ENCODE results near the gene PLA2G6.

Gene PLA2G6

DNA sequence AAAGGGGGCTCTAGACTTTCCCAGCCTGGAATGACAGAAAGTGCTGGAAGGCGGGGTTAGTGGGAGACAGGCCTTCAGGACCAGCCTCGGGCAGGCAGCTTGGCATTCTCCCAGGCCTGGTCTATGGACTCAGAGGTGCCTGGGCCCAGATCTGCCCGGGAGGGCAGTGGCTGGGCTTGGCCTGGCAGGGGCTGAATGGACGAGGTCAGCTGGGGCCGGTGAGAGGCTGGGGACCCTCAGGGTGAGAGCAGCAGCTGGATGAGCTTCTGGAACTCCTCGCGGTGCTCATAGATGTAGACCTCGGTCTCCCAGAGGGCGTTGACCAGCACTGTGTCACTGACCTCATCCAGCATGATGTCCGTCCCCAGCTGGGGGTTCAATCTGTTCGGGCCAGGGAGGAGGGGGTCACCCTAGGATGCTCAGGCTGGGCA lies 69.7 kb downstream of the PLA2G6 start:
- H3K36me3 ChIP-seq (ENCODE audit: control insufficient read depth in 5 of 5, insufficient read depth in 5 of 5, low read length in 5 of 5): peaks cover 0 to 26% (median 10%) of the 10 kb centered on the region in 5 donors
- H3K27me3 ChIP-seq (ENCODE audit: control insufficient read depth in 5 of 5, insufficient read depth in 4 of 5, low read length in 5 of 5): no peaks in the 10 kb centered on the region
- H3K27ac ChIP-seq (ENCODE audit: low read depth, low read length): no peak overlapping the region
- no peak overlapping the region for H3K4me3 ChIP-seq (ENCODE audit: low read depth in 1 of 5, low read length in 5 of 5)
- H3K4me1 ChIP-seq (ENCODE audit: control insufficient read depth in 5 of 5, insufficient read depth in 5 of 5, low read length in 5 of 5): peaks cover 0 to 31% (median 21%) of the 10 kb centered on the region in 5 donors
- peak overlapping the region in 1 of 5 donors; percentile 7 for H3K9ac ChIP-seq (ENCODE audit: low read length in 5 of 5)
- no peaks in the 10 kb centered on the region for H3K9me3 ChIP-seq (ENCODE audit: control insufficient read depth in 5 of 5, low read length in 5 of 5)

DNA sequence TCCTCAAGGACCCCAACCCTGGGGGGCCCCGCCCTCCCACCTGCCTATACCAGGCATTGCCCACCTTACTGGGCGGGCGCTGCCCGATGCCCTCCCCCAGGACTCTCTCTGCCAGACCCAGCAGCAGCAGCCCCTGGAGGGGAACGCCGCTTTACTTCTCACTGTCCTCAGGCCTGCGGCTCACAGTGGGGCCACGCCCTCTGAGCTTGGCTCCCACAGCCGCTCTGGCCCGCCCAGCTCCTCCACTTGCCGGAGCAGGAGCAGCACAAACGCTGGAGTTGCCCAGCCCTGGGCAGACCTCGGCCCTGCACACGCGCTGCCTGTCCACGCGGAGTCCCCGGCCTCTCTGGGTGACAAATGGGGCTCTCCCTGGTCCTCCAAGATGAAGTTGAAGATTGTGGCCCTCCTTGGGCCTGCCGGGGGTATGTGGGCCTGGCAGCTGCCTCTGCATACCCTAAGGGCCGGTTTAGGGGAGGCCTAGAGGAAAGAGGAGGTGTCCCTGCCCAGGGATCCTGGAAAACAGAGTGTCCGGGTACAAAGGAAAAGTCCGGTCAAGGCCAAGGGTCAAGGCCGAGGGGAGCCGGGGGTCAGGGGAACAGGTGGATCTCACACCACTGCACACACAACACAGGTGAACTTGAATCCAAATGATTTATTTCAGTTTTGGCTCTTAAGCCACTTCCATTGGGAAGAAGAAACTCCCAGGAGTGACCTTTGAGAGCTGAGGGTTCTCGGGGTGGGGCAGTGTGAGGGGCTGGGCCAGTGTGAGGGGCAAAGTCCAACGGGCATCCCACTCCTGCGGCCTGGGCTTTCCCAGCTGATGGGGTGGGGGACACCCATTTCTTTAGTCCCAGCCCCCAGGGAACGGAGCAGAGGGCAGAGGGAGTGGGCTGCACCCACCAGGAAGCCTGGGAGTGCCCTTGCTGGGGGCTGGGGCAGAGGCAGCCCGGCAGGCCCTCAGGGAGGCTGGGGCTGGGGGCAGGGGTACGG lies 70.5 kb downstream of the PLA2G6 start:
- H3K36me3 ChIP-seq (ENCODE audit: control insufficient read depth in 5 of 5, insufficient read depth in 5 of 5, low read length in 5 of 5): peaks cover 0 to 25% (median 10%) of the 10 kb centered on the region in 5 donors
- H3K9me3 ChIP-seq (ENCODE audit: control insufficient read depth in 5 of 5, low read length in 5 of 5): no peaks in the 10 kb centered on the region
- H3K27me3 ChIP-seq (ENCODE audit: control insufficient read depth in 5 of 5, insufficient read depth in 4 of 5, low read length in 5 of 5): no peaks in the 10 kb centered on the region
- no peak overlapping the region for H3K27ac ChIP-seq (ENCODE audit: low read depth, low read length)
- peaks cover 0 to 31% (median 21%) of the 10 kb centered on the region in 5 donors for H3K4me1 ChIP-seq (ENCODE audit: control insufficient read depth in 5 of 5, insufficient read depth in 5 of 5, low read length in 5 of 5)
- H3K9ac ChIP-seq (ENCODE audit: low read length in 5 of 5): peak overlapping the region in 1 of 5 donors; percentile 41
- no peak overlapping the region for H3K4me3 ChIP-seq (ENCODE audit: low read depth in 1 of 5, low read length in 5 of 5)

DNA sequence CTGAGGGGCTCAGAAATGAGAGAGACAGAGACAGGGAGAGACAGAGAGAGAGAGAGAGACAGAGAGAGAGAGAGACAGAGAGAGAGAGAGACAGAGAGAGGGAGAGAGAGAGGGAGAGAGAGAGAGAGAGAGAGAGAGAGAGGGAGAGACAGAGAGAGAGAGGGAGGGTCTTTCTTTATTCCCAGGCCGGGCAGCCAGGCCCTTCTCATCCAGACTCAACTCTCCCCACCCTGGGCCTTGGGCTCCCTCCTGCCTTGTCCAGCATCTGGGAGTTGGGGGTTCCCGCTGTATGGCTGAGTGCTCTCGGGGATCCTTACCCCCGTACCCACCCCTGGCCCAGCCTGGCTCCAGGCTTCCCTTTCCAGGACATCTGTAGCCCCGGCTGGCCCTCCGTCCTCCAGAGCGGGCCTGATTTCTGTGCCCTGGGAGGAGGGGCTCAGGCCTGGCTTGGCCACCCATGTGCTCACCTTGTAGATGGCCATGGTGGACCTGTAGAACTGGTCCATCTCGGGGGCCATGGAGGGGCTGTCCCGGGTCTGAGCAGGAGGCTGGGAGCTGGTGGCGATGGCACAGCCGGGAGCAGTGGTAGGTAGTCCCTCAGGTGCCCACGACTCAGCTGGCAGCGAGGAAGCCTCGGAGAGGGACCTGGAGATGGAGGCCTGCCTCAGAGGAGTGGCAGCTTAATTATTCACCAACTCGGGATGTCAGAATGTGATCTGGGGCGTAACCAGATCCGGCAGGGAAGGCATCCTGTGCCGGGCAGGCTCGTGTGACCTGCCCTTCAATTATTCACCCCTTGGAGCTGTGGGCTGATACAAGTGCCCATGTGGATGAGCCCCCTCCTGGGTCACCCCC lies 71.4 kb downstream of the PLA2G6 start, which contains the start of gene BAIAP2L2:
Gene BAIAP2L2, minus strand, starts transcription at position 677 of the 855 bp plus-strand sequence. Its CDS starts 159 bp downstream, at position 518.
- no peak within 1 kb of the TSS for H3K27ac ChIP-seq (ENCODE audit: low read depth, low read length)
- H3K9ac ChIP-seq (ENCODE audit: low read length in 5 of 5): peak within 1 kb of the TSS in 1 of 5 donors; percentile 41
- H3K36me3 ChIP-seq (ENCODE audit: control insufficient read depth in 5 of 5, insufficient read depth in 5 of 5, low read length in 5 of 5): peaks cover 0 to 16% (median 8%) of the 10 kb centered on the region in 5 donors
- H3K4me3 ChIP-seq (ENCODE audit: low read depth in 1 of 5, low read length in 5 of 5): no peak within 1 kb of the TSS
- no peaks in the 10 kb centered on the region for H3K9me3 ChIP-seq (ENCODE audit: control insufficient read depth in 5 of 5, low read length in 5 of 5)
- peaks cover 0 to 31% (median 21%) of the 10 kb centered on the region in 5 donors for H3K4me1 ChIP-seq (ENCODE audit: control insufficient read depth in 5 of 5, insufficient read depth in 5 of 5, low read length in 5 of 5)
- H3K27me3 ChIP-seq (ENCODE audit: control insufficient read depth in 5 of 5, insufficient read depth in 4 of 5, low read length in 5 of 5): no peaks in the 10 kb centered on the region

DNA sequence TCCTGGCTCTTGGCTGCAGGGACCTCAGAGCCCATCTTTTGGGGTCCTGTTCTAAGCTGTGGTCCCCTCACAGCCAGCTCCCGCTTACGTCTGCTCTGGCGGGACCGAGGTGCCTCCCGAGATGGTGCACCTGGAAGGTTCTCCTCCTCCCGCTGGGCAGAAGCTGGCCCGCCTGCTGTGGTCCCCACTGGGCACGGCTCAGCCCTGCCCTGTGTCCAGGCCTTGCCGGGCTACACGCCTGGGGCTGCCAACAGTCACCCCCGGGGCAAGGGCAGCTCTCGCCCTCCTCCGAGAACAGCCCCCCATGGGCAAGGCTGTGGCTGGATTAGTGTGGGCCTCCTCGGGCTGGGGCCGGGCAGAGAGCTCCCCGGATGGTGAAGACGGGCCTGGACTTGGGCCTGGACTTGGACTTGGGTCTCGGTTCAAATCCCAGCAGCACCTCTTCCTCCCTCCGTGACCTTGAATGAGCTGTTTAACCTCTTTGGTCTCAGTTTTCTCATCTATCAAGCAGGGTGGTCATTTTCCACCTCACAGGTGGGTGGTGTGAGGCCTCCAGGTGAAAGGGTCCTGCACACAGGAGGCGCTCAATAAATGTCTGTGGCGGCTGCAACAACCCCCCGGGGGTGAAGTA lies 72.1 kb downstream of the PLA2G6 start:
- Histone ChIP-seq H3K4me3 (ENCODE audit: low read depth in 1 of 5, low read length in 5 of 5) (no peak overlapping the region), H3K27me3 (ENCODE audit: control insufficient read depth in 5 of 5, insufficient read depth in 4 of 5, low read length in 5 of 5) (no peaks in the 10 kb centered on the region), H3K36me3 (ENCODE audit: control insufficient read depth in 5 of 5, insufficient read depth in 5 of 5, low read length in 5 of 5) (peaks cover 0 to 13% (median 4%) of the 10 kb centered on the region in 5 donors), H3K27ac (ENCODE audit: low read depth, low read length) (no peak overlapping the region), H3K4me1 (ENCODE audit: control insufficient read depth in 5 of 5, insufficient read depth in 5 of 5, low read length in 5 of 5) (peaks cover 0 to 27% (median 15%) of the 10 kb centered on the region in 5 donors), H3K9ac (ENCODE audit: low read length in 5 of 5) (no peak overlapping the region), H3K9me3 (ENCODE audit: control insufficient read depth in 5 of 5, low read length in 5 of 5) (no peaks in the 10 kb centered on the region)

DNA sequence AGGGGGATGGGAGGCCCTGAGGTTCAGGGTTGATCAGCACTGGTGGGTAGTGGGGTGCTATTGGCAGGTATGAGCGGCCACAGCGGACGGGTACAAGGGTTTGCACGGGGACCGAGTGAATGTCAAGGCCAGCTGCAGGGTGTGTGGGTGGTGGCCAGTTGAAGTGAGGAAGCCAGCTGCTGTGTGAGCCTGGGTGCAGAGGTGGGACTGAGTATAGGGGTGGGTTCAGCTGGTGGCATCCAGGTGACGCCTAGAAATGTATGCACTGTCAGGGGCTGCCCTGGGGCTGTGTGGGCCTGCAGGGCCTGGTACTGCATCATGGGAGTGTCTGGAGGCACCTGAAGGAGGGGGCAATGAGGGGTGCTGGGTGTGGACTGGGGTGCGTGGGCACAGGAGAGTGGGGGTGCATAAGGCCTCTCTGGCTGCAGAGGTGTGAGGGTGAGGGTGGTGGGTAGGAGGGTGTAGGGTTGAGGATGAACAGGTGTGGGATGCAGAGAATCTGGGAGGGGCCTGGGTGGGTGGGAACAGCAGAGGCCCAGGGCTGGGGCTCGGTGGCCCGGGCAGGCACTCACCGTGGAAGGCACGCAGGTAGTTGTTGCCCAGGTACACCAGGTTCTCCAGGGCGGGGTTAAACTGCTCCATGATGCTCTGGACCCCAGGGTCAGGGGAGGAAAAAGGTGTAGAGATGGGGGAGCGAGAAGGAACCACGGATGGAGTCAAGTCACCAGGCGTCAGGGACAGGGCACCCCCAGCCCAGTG lies 72.9 kb downstream of the PLA2G6 start:
- Histone ChIP-seq H3K4me3 (ENCODE audit: low read depth in 1 of 5, low read length in 5 of 5) (no peak overlapping the region), H3K9me3 (ENCODE audit: control insufficient read depth in 5 of 5, low read length in 5 of 5) (no peaks in the 10 kb centered on the region), H3K27me3 (ENCODE audit: control insufficient read depth in 5 of 5, insufficient read depth in 4 of 5, low read length in 5 of 5) (no peaks in the 10 kb centered on the region), H3K27ac (ENCODE audit: low read depth, low read length) (no peak overlapping the region), H3K9ac (ENCODE audit: low read length in 5 of 5) (no peak overlapping the region), H3K36me3 (ENCODE audit: control insufficient read depth in 5 of 5, insufficient read depth in 5 of 5, low read length in 5 of 5) (peaks cover 0 to 13% (median 4%) of the 10 kb centered on the region in 5 donors), H3K4me1 (ENCODE audit: control insufficient read depth in 5 of 5, insufficient read depth in 5 of 5, low read length in 5 of 5) (peaks cover 0 to 25% (median 13%) of the 10 kb centered on the region in 5 donors)

DNA sequence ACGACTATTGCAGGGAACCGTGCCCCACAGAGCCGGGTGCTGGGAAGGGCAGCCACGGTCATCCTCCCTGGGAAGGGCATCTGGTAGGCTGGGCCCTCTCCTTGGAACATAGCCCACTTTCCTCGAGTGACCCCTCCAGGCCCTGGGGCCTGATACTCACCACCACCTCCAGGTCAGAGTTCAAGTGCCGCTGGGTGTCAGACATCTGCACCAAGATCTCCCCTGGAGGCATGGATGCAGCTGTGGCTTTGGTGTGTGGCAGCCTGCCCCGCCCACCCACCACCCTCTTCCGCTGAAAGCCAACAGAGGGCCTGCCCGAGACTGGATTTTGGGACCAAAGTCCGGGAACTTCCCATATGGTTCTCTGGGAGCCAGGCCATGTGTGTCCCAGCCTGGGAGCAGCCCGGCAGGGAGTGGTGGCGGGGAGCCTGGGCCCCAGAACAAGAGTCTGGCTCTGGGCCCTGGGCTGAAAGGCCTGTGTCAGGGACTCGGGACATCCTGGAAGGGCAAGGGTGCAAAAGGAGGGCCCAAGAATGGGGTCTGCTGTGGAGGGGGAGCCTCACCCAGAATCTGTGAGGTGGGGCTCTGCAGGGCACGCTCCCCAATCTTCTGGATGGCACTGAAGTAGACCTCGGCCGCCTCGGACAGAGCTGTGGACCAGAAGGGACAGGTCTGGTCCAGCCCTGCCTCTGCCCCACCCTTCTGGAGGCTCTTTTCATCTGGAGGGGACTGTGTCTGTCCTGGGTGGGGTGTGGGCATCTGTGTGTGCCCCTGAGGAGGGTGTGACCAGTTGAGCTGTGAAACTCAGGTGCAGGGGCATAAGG lies 73.7 kb downstream of the PLA2G6 start:
- Histone ChIP-seq H3K4me3 (ENCODE audit: low read depth in 1 of 5, low read length in 5 of 5) (no peak overlapping the region), H3K4me1 (ENCODE audit: control insufficient read depth in 5 of 5, insufficient read depth in 5 of 5, low read length in 5 of 5) (peaks cover 0 to 25% (median 13%) of the 10 kb centered on the region in 5 donors), H3K27ac (ENCODE audit: low read depth, low read length) (no peak overlapping the region), H3K9ac (ENCODE audit: low read length in 5 of 5) (no peak overlapping the region), H3K27me3 (ENCODE audit: control insufficient read depth in 5 of 5, insufficient read depth in 4 of 5, low read length in 5 of 5) (no peaks in the 10 kb centered on the region), H3K36me3 (ENCODE audit: control insufficient read depth in 5 of 5, insufficient read depth in 5 of 5, low read length in 5 of 5) (peaks cover 2 to 13% (median 4%) of the 10 kb centered on the region in 5 donors), H3K9me3 (ENCODE audit: control insufficient read depth in 5 of 5, low read length in 5 of 5) (no peaks in the 10 kb centered on the region)

DNA sequence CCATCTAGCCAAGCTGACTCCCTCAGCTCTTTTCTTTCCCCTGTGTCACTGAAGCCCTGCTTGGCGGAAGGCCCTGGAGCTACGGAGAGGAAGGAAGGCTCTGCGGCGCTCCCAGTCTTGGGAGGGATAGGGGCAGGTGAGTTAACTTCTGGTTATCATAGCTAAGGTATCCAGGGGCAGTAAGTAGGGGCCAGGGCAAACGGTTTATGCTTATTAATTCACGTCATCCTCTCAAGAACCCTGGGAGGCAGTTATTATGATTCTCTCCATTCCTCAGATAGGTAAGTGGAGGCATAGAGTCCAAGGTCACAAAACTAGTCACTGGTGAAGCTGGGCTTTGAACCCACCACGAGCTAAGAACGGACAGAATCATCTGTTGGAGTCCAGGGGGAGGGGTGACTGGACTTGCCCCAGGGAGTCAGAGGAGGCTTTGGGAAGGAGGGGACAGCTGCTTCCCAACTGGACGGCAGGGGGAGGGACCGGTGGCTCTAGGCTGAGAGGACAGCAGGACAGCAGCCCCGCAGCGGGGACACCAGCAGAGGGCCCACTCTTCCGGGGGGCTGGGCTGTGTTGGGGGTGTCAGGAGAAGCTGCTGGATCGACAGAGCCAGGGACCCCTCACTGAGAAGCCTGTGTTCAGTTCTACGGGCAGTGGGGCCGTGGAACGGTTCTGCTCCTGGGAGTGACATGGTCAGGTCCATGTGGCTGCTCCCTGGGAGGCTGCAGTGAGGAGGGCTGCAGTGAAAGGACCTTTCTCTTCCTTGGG lies 74.6 kb downstream of the PLA2G6 start:
- H3K4me3 ChIP-seq (ENCODE audit: low read depth in 1 of 5, low read length in 5 of 5): no peak overlapping the region
- no peak overlapping the region for H3K27ac ChIP-seq (ENCODE audit: low read depth, low read length)
- no peak overlapping the region for H3K9ac ChIP-seq (ENCODE audit: low read length in 5 of 5)
- peaks cover 0 to 22% (median 13%) of the 10 kb centered on the region in 5 donors for H3K4me1 ChIP-seq (ENCODE audit: control insufficient read depth in 5 of 5, insufficient read depth in 5 of 5, low read length in 5 of 5)
- H3K9me3 ChIP-seq (ENCODE audit: control insufficient read depth in 5 of 5, low read length in 5 of 5): no peaks in the 10 kb centered on the region
- H3K27me3 ChIP-seq (ENCODE audit: control insufficient read depth in 5 of 5, insufficient read depth in 4 of 5, low read length in 5 of 5): no peaks in the 10 kb centered on the region
- H3K36me3 ChIP-seq (ENCODE audit: control insufficient read depth in 5 of 5, insufficient read depth in 5 of 5, low read length in 5 of 5): peaks cover 0 to 9% (median 2%) of the 10 kb centered on the region in 5 donors

DNA sequence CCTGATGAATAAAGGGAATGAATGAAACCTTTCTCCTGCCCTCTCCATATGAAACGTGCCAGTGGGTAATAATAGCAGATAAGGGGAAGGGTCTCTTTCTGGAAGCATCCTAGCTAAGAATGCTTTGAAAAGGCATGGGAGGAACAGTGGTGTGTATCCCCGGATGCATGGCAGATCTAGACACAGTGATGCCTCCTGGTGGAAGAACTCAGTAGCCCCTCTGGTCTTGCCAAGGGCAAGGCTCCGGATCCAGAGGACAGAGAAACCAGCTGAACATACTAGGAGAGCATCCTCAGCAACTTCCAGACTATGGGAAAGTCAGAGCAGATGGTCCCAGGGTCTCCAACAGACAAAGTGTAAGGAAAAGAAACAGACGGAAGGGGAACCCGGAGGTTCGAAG lies 77.5 kb downstream of the PLA2G6 start:
- no peak overlapping the region for H3K4me3 ChIP-seq (ENCODE audit: low read depth in 1 of 5, low read length in 5 of 5)
- no peak overlapping the region for H3K9ac ChIP-seq (ENCODE audit: low read length in 5 of 5)
- H3K9me3 ChIP-seq (ENCODE audit: control insufficient read depth in 5 of 5, low read length in 5 of 5): no peaks in the 10 kb centered on the region
- H3K27me3 ChIP-seq (ENCODE audit: control insufficient read depth in 5 of 5, insufficient read depth in 4 of 5, low read length in 5 of 5): no peaks in the 10 kb centered on the region
- H3K4me1 ChIP-seq (ENCODE audit: control insufficient read depth in 5 of 5, insufficient read depth in 5 of 5, low read length in 5 of 5): peaks cover 0 to 15% (median 7%) of the 10 kb centered on the region in 5 donors
- H3K27ac ChIP-seq (ENCODE audit: low read depth, low read length): no peak overlapping the region
- H3K36me3 ChIP-seq (ENCODE audit: control insufficient read depth in 5 of 5, insufficient read depth in 5 of 5, low read length in 5 of 5): peaks cover 0 to 2% (median 2%) of the 10 kb centered on the region in 5 donors

Data from subcutaneous abdominal adipose tissue (tissue), 5 donors.